ENCODE results near the gene UCN2. TPM values are rescaled to one million over a fixed set of nuclear protein-coding genes. Genes with fewer than 3 reads are reported as not detected.
A peak's percentile ranks its signal among the peaks of the same experiment; 100 is the strongest.

The UCN2 gene
- total and polyA plus RNA-seq, 3 donors from 2014 or later, result 0.86 to 1.2 (median 0.87) TPM

DNA sequence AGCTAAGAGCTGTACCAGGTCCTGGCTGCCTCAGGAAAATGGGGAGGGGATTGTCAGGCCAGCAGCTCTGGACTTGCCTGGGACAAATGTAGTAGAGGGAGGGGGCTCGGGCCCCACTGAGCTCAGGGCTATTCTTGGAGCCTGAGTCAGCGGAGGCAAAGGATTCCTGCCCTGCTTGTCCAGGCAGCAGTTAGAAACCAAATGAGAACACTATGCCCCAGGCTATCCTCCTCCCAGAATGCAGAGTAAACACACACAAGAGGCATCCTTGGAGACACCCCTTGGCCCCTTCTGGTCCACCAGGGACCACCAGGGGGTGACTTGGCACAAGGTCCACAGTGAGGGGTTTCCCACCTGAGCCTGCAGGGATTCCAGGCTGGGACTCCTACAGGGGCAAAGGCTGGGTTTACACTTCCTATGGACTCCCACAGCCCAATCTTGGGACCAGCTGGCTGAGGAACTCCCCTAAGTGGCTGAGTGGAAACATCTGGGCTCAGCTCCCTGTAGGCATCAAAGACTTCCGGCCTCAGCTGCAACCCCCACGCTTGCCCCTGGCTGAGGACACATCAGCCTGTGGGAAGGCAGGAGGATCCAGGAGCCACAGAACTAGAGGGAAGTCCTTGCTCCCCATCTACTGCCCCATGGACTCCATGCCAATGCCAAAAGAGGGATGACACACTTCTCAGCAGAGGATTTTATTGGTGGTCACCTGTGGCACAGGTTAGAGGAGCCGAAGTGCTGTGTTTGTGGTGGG is 34.9 kb upstream of the UCN2 start:
- H3K27ac ChIP-seq, result peak overlapping the region; percentile 14 to 75
- intact Hi-C loops (cut with DNase I; ENCODE audit: low total_unique reads), result no loop called here
- no peaks in the 10 kb centered on the region for H3K9me3 ChIP-seq
- WGBS, 2 donors, result 20 to 33% methylated on average over 1 to 5 of the region's 5 CpGs
- DNase-seq, result peak; percentile 66
- no peaks in the 10 kb centered on the region for H3K36me3 ChIP-seq (ENCODE audit: low read depth, missing control alignments)
- H3K4me3 ChIP-seq, result no peak overlapping the region
- H3K27me3 ChIP-seq, result no peaks in the 10 kb centered on the region
- H3K4me1 ChIP-seq, result peaks cover 33% of the 10 kb centered on the region
- TF ChIP-seq CTCF (IDR thresholded peaks at IDR 0.05), result no peak
- no peak for TF ChIP-seq POLR2A (IDR thresholded peaks at IDR 0.05)

DNA sequence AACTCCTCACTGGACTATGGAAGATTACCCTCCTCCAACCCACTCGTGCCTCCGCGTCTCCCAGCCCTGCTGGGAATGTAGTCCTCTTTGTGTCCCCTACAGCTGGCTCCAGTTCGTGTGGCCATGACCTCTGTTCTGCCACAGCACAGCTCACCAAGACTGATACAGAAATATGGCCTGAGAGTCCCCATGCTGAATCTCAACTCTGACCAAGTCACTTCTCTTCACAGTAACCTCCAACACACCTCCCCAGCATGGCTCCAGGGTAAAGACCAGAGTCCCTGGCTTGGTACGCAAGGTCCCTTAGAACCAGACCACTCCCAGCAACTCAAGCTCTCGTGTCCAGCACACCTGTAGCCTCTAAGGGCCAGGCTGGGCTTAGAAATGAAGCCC is 33.8 kb upstream of the UCN2 start:
- no peaks in the 10 kb centered on the region for H3K9me3 ChIP-seq
- H3K27ac ChIP-seq, result peak overlapping the region in 1 of 2 donors; percentile 75
- peaks cover 33% of the 10 kb centered on the region for H3K4me1 ChIP-seq
- intact Hi-C loops (cut with DNase I; ENCODE audit: low total_unique reads), result no loop called here
- TF ChIP-seq CTCF (IDR thresholded peaks at IDR 0.05), result no peak
- no peak for TF ChIP-seq POLR2A (IDR thresholded peaks at IDR 0.05)
- H3K27me3 ChIP-seq, result no peaks in the 10 kb centered on the region
- H3K4me3 ChIP-seq, result no peak overlapping the region
- H3K36me3 ChIP-seq (ENCODE audit: low read depth, missing control alignments), result no peaks in the 10 kb centered on the region
- no peak for DNase-seq
- 55 to 72% methylated on average over 6 of the region's 6 CpGs for WGBS, 2 donors

DNA sequence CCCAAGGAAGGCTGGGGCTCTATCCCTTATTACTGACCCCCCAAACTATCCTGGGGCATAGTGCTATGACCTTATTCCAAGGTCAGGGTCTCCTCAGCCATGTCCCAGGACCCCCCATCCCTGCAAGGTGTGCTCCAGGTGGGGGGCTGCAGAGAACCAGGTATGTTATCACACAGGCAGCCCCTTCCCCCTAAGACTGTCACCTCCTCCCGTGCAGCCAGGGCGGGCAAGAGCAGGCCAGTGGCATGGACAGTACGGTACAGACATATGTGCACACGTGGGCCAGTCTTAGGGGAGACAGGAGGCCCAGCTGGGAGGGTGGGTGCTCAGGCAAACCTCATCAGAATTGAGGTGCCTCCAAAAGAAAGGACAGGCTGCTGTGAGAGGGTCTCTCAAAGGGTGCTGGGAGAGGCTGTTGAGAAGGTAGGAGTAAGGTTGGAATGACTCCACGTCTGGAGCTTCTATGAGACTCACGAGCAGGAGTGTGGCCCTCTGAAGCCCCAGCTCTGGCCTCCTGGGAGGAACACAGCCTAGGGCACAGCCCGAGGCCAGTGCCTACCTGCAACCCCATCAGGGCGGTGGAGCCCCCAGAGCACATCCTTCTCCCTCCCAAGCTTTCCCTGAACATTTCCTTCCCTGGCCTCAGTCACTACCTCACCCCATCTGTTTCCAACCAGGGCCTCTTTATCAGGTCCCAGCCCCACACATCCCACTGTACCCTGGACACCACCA is 33.3 kb upstream of the UCN2 start:
- TF ChIP-seq CTCF (IDR thresholded peaks at IDR 0.05) (no peak), POLR2A (IDR thresholded peaks at IDR 0.05) (no peak)
- peak overlapping the region in 1 of 2 donors; percentile 75 for H3K27ac ChIP-seq
- 65 to 72% methylated on average over 6 to 8 of the region's 8 CpGs for WGBS, 2 donors
- H3K36me3 ChIP-seq (ENCODE audit: low read depth, missing control alignments), result no peaks in the 10 kb centered on the region
- H3K27me3 ChIP-seq, result no peaks in the 10 kb centered on the region
- no peaks in the 10 kb centered on the region for H3K9me3 ChIP-seq
- H3K4me3 ChIP-seq, result no peak overlapping the region
- intact Hi-C loops (cut with DNase I; ENCODE audit: low total_unique reads), result no loop called here
- peaks cover 33% of the 10 kb centered on the region for H3K4me1 ChIP-seq
- DNase-seq, result no peak

GRCh38 chr3:48596157-48596556 is 32.6 kb upstream of the UCN2 start:
- Histone ChIP-seq H3K4me3 (no peak overlapping the region), H3K27ac (no peak overlapping the region), H3K27me3 (no peaks in the 10 kb centered on the region), H3K4me1 (peaks cover 33% of the 10 kb centered on the region), H3K9me3 (no peaks in the 10 kb centered on the region), H3K36me3 (ENCODE audit: low read depth, missing control alignments) (no peaks in the 10 kb centered on the region)
- 80 to 87% methylated on average over 5 of the region's 5 CpGs for WGBS, 2 donors
- intact Hi-C loops (cut with DNase I; ENCODE audit: low total_unique reads), result no loop called here
- no peak for DNase-seq
- TF ChIP-seq CTCF (IDR thresholded peaks at IDR 0.05), result no peak
- no peak for TF ChIP-seq POLR2A (IDR thresholded peaks at IDR 0.05)

All from testis (tissue), 3 donors.